Colonic mucosa (tissue), 4 donors: ENCODE results near the gene AP2S1. TPM values are rescaled to one million over a fixed set of nuclear protein-coding genes. Genes with fewer than 3 reads are reported as not detected.
"Not testable (repeated sequence)": the region's sequence is repeated elsewhere in the genome, so short reads cannot be mapped to it uniquely, and the experiment has no call there.

Experiments used
- DNase-seq: peaks from one replicate; pipeline ENCODE4 v3.0.0-alpha.2; 2020
- H3K27ac ChIP-seq: fragments of 200-600 bp; one replicate; pipeline ENCODE4 v1.8.0; 2021
- H3K27me3 ChIP-seq: fragments of 200-600 bp; one replicate; pipeline ENCODE4 v1.8.0; 2021
- H3K36me3 ChIP-seq: fragments of 200-600 bp; one replicate; pipeline ENCODE4 v1.8.0; 2021
- H3K4me1 ChIP-seq: fragments of 200-600 bp; one replicate; pipeline ENCODE4 v1.8.0; 2021; ENCODE audit warnings: mild to moderate bottlenecking
- H3K4me3 ChIP-seq: fragments of 200-600 bp; one replicate; pipeline ENCODE4 v1.8.0; 2021
- H3K9ac ChIP-seq, 2 donors: one replicate each; pipeline ENCODE4 v1.7.0; 2013; ENCODE audit warnings: control low read depth in 2 of 2, low read depth in 2 of 2, low read length in 2 of 2
- H3K9me3 ChIP-seq: fragments of 200-600 bp; one replicate; pipeline ENCODE4 v1.8.0; 2021
- intact Hi-C: fragments of 100-400 bp; cut with DNase I; formaldehyde crosslinking; loops from one replicate; pipeline ENCODE4 v1.14.1; 2022
- total RNA-seq, 2 donors: library from RNA; stranded (reverse); fragmentation: NEBNext Ultra II Directional in 1 of 2; extraction: Animal tissue kit (Norgen Biotek cat#: 25700) in 1 of 2; gene quantifications; one replicate each; pipeline ENCODE4 v1.2.1, GENCODE V29; 2021
- TF ChIP-seq, protein P1 (sequence below): fragments of 200-600 bp; IDR thresholded peaks from one replicate; pipeline ENCODE4 v1.8.0; 2022; ENCODE audit warnings: antibody characterized with exemption, mild to moderate bottlenecking
- donor health status: healthy.
- donor health status: DM: no; HTN: no; CAD: no.
- donor health status: DM: no; HTN: no; CAD: no.

Gene AP2S1
- total RNA-seq, 2 donors from 2014 or later = 132 to 208 TPM

- H3K27ac ChIP-seq = peak overlapping the region; percentile 37
- DNase-seq = no peak
- intact Hi-C loops = no loop called here
- no peak overlapping the region for H3K4me3 ChIP-seq
- no peaks in the 10 kb centered on the region for H3K9me3 ChIP-seq
- no peaks in the 10 kb centered on the region for H3K27me3 ChIP-seq
- H3K36me3 ChIP-seq = no peaks in the 10 kb centered on the region
- TF ChIP-seq, protein P1, sequence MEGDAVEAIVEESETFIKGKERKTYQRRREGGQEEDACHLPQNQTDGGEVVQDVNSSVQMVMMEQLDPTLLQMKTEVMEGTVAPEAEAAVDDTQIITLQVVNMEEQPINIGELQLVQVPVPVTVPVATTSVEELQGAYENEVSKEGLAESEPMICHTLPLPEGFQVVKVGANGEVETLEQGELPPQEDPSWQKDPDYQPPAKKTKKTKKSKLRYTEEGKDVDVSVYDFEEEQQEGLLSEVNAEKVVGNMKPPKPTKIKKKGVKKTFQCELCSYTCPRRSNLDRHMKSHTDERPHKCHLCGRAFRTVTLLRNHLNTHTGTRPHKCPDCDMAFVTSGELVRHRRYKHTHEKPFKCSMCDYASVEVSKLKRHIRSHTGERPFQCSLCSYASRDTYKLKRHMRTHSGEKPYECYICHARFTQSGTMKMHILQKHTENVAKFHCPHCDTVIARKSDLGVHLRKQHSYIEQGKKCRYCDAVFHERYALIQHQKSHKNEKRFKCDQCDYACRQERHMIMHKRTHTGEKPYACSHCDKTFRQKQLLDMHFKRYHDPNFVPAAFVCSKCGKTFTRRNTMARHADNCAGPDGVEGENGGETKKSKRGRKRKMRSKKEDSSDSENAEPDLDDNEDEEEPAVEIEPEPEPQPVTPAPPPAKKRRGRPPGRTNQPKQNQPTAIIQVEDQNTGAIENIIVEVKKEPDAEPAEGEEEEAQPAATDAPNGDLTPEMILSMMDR = no peak
- peaks cover 16% of the 10 kb centered on the region for H3K4me1 ChIP-seq
- H3K9ac ChIP-seq = no peak overlapping the region
Measured at GRCh38 chr19:46824890-46825730, 25.5 kb downstream of the AP2S1 start.

DNA sequence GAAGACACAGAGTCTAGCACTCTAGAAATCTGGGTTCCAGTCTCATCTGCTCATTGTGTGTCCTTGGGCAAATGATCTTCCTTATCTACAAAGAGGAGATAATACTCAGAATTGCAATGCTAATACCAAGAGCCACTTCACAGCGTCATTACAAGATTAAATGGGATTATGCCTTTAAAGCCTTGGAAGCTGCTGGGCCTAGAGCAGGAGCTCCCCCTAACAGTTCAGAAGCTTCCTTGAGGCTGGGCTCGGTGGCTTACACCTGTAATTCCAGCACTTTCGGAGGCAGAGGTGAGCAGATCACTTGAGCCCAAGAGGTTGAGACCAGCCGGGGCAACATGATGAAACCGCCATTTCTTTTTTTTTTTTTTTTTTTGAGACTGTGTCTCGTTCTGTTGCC is 27.6 kb downstream of the AP2S1 start:
- Histone ChIP-seq H3K36me3 (no peaks in the 10 kb centered on the region), H3K27ac (no peak overlapping the region), H3K4me3 (no peak overlapping the region), H3K9me3 (no peaks in the 10 kb centered on the region), H3K4me1 (peaks cover 16% of the 10 kb centered on the region), H3K27me3 (no peaks in the 10 kb centered on the region), H3K9ac (no peak overlapping the region)
- no peak for DNase-seq
- intact Hi-C loops = no loop called here
- TF ChIP-seq, protein P1 = no peak

DNA sequence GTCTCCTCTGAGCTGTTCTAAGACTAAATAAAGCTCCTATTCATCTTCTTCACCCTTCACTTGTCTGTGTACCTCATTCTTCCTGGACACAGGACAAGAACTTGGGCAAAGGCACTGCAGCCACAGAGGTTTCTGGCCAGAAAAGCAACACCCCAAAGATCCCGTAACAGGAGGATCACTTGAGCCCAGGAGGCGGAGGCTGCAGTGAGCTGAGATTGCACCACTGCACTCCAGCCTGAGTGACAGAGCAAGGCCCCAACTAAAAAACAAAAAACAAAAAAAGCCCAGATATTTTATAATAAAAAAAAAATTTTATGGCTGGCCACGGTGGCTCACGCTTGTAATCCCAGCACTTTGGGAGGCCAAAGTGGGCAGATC is 28.2 kb downstream of the AP2S1 start:
- DNase-seq, H3K36me3 ChIP-seq, intact Hi-C loops, H3K9me3 ChIP-seq, H3K9ac ChIP-seq, H3K27me3 ChIP-seq, H3K4me3 ChIP-seq: not testable (repeated sequence)
- H3K4me1 ChIP-seq = peaks cover 16% of the 10 kb centered on the region
- peak overlapping the region; percentile 55 for H3K27ac ChIP-seq

DNA sequence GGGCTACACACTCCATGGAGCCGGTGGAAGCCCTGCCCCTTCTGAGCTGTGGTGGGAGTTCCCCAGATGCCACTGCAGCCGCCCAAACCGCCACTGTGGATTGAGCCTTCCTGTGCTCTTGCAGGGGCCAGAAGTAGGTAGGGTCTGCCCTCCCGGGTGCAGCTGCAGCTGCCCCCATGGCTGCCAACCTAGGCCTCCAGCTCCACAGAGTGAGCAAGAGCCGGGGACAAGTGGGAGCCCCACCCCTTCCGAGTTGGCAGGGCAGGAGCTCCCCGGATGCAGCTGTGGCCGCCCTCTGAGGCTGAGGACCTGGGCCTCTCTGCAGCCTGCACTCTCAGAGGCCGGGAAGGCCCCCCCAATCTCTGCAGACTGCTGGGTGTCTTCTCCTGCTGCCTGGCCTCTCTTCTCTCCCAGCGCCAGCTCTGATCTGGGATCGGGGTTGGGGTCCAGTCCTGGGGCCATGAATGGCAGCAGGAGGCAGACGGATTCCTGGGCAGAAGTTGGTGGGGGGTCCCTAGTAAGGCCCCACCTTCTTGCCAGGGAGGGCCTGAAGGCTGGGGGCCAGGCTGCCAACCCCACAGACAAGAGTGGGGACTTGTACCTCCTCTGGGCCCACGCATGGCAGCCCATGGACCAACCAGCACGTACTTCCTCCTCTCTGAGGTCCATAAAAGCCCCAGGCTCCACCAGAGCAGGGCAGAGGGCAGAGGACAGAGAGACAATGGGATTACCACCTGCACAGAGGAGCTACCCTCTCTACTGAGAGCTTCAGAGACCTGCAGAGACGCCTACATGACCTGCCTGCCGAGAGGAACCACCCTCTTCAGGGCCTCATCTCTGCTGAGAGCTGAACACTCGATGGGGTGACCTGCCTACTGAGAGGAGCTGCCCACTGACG is 28.9 kb downstream of the AP2S1 start:
- no peaks in the 10 kb centered on the region for H3K27me3 ChIP-seq
- intact Hi-C loops = no loop called here
- no peaks in the 10 kb centered on the region for H3K36me3 ChIP-seq
- peak overlapping the region in 1 of 2 donors; percentile 62 for H3K9ac ChIP-seq
- peak overlapping the region; percentile 55 for H3K27ac ChIP-seq
- TF ChIP-seq, protein P1 = no peak
- no peak overlapping the region for H3K4me3 ChIP-seq
- H3K4me1 ChIP-seq = peaks cover 16% of the 10 kb centered on the region
- H3K9me3 ChIP-seq = no peaks in the 10 kb centered on the region
- DNase-seq = peak; percentile 58

- Histone ChIP-seq H3K9me3 (no peaks in the 10 kb centered on the region), H3K9ac (no peak overlapping the region), H3K4me1 (peaks cover 16% of the 10 kb centered on the region), H3K36me3 (no peaks in the 10 kb centered on the region), H3K27ac (no peak overlapping the region), H3K4me3 (no peak overlapping the region), H3K27me3 (no peaks in the 10 kb centered on the region)
- intact Hi-C loops = no loop called here
- TF ChIP-seq, protein P1 = no peak
- no peak for DNase-seq
Measured at GRCh38 chr19:46818812-46819211, 31.8 kb downstream of the AP2S1 start.
